Myocyte (in vitro differentiated cells): Measurements from ENCODE around the gene PLXNA4. TPM values are rescaled to one million over a fixed set of nuclear protein-coding genes. Genes with fewer than 3 reads are reported as not detected.

Experiments used
- DNase-seq: peaks from one replicate; pipeline ENCODE4 v3.0.0-alpha.2; 2012; ENCODE audit warnings: low read depth
- total RNA-seq: library from RNA; depleted of rRNA; stranded (reverse); fragments of >200 nt; gene quantifications from 2 replicates; pipeline ENCODE4 v1.2.3, GENCODE V29; 2014

Gene PLXNA4
- total RNA-seq, 1 donor from 2014 or later: 0.05 TPM

DNA sequence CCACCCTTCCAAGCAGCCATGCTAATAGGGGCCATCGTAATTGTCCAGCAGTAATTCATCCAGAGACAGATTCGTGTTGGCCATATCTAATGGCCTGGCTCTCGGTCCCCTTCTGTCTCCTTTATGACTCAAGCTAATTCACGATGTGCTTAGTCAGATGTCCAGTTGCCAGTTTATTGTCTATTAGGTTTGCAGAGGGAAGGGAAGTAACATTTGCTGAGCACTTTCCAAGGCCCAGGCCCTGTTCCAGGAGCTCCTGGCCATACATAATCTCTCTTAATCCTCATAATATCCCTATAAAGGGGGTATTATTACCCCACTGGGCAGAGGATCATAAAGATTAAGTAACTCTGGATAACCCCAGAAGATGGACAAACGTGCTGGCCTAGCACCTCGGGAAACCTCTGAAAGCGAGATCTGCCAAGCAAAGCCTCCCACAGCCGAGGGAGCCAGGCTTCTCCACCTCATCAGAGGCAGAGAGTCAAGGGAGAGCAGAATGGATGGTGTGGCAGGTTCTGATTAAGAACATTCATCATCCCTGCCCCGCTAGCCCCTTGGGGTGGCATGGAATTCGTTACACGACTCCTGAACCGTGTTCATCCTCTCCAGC is 153.7 kb downstream of the PLXNA4 start:
- no peak for DNase-seq

DNA sequence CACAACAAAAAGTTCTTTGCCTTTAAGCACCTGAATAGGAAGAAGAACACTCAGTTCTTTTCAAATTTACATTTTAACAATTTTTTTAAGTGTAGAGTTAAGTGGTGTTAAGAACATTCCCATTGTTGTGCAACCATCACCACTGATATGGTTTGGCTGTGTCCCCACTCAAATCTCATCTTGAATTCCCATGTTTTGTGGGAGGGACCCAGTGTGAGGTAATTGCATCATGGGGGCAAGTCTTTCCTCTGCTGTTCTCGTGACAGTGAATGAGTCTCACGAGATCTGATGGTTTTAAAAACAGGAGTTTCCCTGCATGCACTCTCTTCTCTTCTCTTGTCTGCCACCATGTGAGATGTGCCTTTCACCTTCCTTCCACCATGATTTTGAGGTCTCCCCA is 155.7 kb downstream of the PLXNA4 start:
- DNase-seq: no peak

DNA sequence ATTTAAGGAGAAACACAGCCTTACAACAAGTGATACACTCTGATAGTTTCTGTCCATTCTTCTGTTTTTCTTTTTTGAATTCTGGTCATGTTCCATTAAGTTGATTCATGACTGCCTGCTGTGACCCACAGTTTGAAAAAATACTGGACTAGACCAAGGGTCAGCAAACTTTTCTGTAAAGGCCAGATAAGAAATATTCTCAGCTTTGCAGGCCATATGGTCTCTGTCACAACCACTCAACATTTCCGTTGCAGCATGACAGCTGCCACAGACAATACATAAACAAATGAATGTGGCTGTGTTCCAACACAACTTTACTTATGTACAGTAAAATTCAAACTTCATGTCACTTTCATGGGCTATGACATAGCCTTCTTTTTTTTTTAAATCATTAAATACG is 156.7 kb downstream of the PLXNA4 start:
- no peak for DNase-seq

DNA sequence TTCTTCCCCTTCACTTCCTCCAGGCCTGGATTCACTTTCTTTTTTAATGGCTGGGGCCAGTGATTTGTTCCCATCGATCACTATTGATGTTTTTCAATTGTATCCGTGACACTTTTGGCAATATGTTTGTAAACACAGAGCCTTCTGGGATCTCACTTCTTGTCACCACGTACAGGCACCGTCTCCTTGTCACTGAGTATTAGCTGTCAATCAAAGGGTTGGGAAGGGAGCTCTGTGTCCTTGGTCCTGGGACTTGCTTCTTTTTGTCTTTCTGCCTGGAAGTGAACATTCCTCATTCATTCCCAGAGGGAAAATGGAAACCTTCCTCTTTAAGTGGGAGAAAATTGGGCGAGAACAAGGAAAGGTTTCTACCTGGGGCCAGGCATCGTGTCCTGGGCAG is 157.4 kb downstream of the PLXNA4 start:
- DNase-seq: no peak

DNA sequence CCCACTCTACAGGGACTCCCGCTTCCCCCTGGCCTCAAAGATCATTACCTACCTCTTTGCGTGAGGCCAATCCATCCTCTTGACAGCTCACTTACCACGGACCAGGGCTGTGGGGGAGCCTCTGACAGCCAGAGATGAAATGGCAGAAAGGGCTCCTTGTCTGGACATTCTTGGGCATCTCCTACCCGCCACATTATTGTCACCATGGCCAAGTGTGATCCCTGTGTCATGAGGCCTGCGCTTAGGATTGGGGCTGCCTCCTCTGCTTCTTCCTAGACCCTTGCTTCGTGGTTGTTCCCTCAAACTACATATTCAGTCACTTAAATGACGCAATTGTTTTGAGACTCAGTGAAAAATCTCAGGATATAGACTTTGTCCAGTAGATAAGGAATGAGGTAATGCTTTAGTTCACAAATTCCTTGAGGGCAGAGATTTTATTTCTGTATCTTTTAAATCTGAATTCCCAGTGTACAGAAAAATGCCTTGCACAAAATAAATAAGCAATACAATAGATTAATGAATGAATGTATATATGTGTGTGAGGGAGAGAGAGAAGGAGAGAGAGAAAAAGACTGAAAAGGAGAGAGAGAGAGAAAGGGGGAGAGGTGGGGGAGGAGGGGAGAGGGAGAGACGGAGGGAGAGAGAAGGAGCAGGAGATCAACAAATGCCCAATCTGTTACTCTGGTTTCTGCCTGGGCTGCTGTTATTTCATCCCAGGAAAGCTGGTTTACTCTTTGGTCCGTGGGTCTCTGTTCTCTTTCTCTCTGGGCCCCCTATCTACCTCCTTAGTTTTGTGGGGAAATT is 159.0 kb downstream of the PLXNA4 start:
- no peak for DNase-seq

DNA sequence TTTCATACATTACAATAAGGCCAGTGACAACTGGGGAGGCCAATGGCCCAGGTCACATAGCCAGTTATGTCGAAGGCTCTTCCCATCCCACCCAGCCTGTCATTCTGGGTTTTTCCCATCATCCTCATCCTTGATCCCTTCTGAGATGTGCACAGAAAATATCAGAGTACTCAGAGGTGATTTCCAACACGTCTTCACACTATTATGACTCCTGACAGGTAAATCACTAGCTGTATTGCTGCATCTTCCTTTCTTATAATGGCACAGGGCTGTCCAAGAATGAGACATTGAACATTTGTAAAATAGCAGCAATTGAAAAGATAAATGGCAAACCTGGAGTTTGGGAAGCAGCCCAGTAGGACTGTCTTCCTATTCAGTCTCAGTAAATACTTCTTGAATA is 159.9 kb downstream of the PLXNA4 start:
- DNase-seq: no peak

DNA sequence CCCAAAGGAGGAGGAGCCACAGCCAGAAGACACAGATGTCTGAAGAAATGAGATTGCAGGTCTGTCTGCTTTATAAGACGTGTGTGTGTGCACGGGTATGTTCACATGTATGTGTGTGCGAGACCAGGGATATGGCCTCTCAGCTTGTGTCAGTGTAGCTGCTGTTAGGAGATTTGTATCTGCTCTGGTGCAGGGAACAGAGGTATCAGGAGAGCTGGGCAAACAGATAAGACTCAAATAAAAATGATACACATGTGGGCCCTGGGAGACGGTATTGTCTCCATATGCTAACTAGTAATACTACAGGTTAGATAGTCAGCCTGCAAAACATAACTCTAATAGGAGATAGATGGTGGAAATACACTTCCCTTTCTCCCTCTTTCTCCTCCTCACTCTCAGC is 161.0 kb downstream of the PLXNA4 start:
- no peak for DNase-seq

DNA sequence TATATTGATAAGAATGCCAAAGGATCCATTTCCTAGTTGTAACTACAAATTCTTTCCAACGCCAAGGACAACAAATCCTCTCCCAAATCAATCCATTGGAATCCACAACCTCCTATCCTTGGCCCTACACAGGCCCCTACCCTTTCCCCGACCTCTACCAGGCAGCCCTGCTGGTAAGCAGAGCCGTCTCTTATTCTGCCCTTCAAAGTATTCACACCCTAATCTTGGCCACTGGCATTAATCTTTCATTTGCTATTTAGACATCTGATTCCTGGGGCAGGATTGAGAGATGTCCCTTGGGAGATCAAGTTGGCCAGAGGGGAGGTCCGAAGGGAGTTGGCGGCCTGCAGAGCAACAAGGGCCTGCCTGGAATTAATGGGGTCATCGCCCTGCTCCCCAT is 161.4 kb downstream of the PLXNA4 start:
- no peak for DNase-seq

DNA sequence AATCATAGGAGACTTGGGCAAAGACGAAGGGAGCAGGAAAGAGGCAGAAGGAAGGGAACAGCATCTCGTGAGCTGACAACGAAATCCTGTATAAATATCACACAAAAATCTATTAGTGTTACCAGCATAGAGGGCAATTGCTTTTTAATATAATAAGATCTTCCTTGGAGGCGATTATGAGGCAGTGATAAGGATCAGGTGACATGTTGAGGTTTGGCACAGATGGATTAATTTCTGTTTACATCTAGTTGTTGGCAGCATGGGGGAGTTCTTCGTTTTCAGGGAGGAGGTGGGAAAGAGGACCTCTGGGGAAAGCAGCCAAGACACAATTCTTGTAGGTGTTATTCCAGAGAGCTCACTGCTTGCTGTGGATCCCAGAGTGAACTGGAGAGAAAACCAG is 163.8 kb downstream of the PLXNA4 start:
- DNase-seq: no peak

DNA sequence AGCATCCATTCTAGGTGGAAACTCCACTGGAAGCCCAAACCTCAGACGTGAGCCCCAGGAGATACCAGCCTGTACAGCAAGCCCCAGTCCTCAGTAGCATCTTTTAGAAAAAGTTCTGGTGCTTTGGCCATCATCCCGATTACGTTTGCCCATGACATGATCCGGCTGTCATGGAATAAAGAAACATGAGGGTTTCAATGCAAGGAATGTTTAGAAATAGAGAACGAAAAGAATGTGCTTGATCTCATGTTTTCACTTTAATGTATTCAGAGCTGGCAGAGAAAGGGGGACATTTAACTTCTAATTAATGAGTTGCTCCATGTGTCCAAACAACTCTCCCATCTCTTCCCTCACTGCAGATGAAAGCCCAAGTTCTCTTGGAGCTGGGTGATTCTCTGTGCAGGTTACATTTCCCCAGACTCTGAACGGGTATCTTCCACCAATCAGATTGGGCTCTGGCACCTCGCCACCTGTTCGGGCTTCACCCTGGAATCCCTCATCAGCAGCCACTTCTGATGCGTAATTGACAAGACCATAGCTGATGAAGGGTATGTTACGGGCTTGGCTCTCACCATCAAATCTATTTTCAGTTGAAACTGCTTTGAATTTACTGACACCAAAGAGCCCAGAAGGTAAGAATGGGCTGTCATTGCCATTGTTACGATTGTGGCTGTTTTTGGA is 165.3 kb downstream of the PLXNA4 start:
- no peak for DNase-seq

DNA sequence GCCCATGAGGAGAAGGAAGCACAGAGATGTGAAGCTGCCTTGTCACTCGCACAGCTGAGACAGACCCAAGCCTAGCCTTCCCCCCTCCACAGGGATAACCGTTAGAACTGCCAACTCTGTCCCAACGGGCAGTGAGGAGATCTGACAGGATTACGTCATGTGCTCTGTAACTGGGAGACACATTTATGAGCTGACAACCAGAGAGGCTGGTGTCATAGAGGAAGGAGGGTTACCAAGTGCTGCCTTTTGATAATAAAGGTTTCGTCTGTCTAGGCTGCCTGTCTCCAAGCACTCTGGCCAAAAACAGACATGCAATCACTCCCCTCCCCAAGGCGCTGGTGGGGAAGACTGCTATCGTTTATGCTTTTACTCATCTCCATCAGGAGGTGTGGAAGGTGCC is 165.9 kb downstream of the PLXNA4 start:
- DNase-seq: no peak

DNA sequence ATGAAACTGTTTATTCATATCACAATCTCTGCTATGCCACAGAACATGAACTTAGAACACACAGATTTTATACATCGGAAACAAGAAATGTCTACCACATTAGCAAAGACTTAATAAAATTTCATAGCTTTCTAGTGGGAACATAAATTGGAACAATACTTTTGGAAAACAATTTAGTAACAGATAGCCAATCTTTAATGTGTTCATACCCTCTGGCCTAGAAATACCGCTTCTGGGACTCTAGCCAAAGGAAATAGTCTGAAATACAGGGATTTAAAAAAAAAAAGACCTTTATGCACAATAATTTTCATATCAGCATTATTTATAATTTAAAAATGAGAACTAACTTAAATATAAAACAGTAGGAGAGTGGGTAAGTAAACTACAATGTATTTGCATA is 168.5 kb downstream of the PLXNA4 start:
- DNase-seq: no peak

DNA sequence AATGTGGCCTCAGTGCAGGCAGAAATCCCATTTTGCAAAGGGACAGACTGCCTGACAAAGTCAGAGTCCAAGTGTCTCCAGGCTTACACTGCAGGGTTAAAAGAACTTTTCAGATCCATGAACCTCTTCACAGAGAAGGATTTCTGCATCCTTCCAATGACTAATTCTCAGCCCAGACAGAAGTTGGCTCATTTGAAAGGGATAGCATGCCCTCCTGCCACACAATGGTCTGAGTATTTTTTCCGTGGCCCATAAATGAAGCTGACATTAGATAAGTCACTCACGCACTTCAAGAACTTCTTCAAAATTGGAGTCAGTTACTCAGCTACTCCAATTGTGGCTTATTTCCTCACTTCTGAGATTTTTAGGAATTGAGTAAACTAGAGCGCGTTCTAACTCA is 170.2 kb downstream of the PLXNA4 start:
- no peak for DNase-seq

DNA sequence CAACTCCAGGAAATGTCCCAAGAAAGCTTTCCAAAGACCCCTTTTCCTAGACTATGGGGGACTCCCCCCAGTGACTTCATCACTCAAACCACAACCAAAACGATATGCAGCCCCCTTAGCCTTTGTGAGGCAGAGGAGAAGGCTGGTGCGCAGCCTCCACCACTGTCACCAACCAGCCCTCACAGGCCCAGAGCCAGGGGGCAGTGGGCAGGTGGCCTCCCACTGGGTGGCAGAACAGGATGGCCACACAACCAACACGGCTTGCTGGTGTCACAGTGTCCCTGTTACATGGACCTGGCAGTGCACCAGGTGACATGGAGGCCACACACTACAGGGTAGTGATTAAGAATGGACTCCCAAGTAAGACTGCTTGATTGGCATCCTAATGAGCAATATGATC is 172.0 kb downstream of the PLXNA4 start:
- no peak for DNase-seq

DNA sequence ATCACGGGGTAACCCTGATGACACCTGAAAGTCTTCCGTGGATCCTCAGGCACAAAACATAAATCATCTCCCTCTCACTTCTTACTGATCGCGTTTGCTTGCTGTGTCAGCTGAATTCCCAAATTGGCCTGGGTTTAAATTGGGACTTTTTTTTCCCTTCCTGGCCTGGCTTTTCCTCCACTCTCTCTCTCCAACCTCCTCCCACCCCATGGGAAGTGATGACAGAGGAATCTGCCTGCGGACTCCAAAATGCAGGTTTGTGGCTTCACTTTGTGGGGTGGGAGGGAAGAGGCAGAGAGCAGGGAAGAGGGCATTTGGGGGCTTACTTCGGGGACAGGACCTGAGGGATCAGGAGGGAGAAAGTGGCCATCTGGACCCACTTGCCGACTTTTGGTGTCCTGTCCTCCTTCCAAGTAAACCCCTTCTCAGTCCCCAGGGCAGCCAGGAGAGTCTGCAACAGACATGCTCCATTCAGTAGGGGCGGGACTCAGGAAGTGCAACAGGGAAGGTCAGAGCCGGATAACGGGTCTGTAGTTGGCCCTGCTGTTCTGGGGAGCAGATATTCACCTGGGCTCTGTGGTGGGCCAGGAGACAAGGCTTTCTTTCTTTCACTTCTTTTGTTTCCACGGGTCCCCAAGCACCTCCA is 172.7 kb downstream of the PLXNA4 start:
- no peak for DNase-seq

DNA sequence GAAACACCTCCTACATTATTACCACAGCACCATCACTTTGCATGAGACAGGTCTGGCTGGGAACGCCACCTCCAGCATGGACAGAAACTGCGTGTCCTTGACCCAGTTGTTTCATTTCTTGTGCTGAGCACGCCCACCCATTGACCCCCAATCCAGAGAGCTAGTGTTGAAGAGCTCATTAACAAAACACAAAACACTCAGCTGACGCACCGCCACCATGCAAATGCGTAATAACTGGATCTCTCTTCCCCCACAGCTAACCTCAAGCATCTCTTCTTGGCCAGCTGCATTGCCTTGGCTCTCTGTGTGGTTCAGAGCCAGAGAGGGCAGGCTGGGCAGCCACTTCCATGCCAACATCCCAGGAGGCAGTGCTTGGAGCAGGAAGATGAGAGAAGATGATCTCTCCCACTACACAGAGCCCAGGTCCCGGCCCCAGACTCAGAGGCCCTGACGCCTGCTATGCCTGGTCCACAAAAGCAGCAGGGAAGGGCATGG is 173.5 kb downstream of the PLXNA4 start:
- DNase-seq: no peak

DNA sequence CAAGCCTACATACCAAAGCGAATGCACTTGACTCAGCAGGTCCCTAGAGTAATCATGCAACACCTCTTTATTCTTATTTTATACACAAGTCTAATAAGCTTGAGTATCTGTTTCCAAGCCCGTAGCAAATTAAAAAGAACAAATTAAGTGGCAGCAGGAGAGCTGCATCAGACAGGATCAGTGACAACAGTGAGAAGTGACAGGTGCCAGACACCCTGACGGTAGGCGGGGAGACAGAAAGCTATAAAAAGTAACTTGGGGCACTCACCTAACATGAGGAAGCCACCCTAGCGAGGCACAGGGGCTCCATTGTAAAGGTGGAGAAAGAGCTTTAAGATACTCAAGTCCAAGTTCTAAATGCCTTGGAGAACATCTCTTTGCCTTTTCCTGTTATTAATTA is 174.2 kb downstream of the PLXNA4 start:
- DNase-seq: no peak

DNA sequence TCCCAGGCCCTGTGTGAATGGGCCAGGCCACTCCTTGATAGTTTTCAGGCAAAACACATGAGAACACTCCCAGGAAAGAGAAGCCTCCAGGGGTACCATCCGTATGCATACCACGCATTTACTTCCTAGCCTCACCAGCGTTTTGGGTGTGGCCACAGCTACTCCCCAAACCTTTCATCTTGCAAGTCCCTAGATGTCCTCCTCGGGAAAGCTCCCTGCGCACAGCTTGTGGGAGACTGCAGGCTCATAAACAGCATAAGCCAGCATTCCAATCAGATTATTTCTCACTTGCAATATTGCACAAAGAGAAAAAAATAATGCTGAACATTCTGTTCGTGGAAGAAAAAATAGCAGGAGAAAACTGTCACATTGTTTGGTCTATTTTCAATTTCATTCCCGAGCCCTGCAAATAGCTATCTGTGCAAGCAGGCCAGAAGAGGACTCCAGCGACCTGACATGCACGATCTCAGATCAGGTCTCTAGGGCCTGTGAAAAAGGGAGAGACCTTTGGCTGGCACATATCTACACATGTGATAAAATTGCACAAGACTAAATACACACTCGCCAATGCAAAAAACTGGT is 175.6 kb downstream of the PLXNA4 start:
- DNase-seq: no peak

DNA sequence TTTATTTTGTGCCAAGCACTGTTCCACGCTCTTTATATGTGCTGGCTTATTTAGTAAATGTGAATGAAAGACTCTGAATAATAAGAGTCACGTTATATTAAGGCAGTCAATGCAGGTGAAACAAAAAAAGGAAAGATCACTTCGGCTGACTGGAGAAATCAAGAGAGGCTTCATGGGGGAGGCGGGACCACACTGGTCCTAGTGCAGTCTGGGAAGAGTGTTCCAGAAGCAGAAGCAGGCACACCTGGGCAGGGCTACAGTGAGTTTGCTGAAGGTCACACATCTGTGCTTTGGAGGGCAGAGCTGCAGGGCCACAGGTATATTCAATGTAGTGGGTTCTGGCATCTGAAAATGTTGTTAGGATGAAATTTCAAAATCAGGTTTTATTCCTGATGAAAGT is 176.9 kb downstream of the PLXNA4 start:
- no peak for DNase-seq

DNA sequence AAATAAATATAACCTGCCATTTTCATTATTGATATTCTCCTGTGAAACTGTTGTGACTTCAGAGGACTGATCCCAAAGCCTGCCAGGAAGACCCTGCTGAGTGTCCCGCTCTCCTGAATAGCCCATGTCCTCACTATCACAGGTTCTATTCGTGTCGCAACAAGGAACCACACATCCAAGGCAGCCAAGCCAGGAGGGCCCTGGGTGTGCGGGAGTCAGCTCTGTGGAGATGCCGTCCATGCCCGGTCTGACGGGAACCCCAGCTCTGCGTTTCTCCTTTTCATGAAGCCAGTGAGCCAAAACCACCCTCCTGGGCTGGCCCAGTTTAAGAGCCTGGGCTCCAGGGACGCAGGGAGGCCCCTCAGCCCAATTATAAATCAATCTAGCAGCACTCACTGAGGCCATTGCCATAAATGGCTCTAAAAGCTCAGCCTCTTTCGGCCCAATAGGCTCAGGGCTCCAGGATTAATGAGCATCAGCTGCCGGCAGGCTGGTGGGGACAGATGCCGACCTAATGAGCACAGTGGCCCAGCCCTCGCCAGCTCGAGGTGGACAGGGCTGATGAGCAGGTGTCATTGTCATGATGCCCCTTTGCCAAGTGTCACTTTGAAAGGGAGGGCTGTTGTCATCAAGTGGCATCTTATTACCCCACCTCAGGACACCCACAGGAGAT is 177.9 kb downstream of the PLXNA4 start:
- no peak for DNase-seq

DNA sequence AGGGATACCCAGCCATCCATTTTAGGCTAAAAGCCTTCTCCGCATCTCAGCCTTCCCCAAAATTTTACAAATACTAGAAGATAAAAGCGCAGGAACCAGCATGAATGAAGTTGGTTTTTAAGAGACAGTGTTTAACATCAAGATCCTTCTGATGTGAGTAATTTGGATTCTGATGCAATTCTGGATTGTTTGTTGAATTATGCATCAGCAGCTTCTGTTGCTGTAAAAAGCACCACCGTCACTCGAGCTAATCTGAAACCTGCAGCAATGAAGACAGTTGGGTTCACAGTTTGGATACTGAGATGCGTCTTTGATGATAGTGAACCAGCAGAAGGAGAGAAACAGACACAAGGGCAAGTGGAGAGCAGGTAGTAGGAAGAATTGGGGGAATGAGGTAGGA is 179.2 kb downstream of the PLXNA4 start:
- no peak for DNase-seq
